Effector CD4-positive, alpha-beta T cell (primary cell): Measurements from ENCODE around the gene KIF23.

Experiments used
- DNase-seq: peaks from one replicate; pipeline ENCODE4 v3.0.0-alpha.2; 2020

KIF23 gene

GRCh38 chr15:69497076-69497475 lies 82.9 kb downstream of the KIF23 start:
- no peak for DNase-seq

GRCh38 chr15:69497667-69498066 lies 83.5 kb downstream of the KIF23 start:
- no peak for DNase-seq
